HG03469 (cell line): ENCODE measurements around the gene TMEM178B.

ENCODE experiments used
- ATAC-seq: cut with Tn5 transposase; IDR thresholded peaks from one replicate; pipeline ENCODE4 v1.9.1; 2021; ENCODE audit warnings: mild to moderate bottlenecking, moderate library complexity, moderate number of reproducible peaks; ENCODE audit not compliant: unreplicated experiment

Gene TMEM178B

DNA sequence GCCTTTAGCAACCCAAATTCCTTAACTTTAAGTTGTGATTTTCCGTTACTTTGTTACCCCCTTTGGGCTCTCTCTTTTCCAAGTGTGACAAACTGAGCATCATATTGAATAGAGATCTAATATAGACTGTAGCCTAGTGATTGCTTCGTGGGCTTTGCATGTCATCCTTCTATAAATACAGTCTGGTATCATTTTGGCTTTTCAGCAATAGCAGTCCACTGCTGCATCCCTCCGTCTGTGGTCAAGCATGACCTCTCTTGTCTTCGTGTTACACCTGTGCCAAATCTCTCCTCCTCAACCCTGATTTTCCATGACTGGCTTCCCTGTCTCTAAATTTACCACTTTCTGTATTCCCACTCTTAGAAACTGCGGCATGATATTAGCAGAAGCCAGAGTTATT lies 423.5 kb downstream of the TMEM178B start:
- no peak for ATAC-seq

GRCh38 chr7:141500608-141501007 lies 426.7 kb downstream of the TMEM178B start:
- no peak for ATAC-seq

DNA sequence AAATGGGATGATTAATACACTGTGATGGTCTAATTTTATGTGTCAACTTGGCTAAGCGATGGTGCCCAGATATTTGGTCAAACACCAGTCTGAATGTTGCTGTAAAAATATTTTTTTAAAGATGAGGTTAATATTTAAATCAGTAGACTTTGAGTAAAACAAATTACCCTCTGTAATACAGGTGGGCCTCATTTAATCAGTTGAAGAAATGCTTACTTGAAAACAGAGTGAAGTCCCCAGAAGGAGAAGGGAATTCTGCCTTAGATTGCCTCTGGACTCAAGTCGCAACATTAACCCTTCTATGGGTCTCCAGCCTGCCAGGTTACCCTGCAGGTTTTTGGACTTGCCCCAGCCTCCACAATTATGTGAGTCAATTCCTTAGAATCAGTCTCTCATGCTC lies 427.6 kb downstream of the TMEM178B start:
- ATAC-seq: no peak

GRCh38 chr7:141511316-141511675 lies 437.4 kb downstream of the TMEM178B start:
- ATAC-seq: no peak

DNA sequence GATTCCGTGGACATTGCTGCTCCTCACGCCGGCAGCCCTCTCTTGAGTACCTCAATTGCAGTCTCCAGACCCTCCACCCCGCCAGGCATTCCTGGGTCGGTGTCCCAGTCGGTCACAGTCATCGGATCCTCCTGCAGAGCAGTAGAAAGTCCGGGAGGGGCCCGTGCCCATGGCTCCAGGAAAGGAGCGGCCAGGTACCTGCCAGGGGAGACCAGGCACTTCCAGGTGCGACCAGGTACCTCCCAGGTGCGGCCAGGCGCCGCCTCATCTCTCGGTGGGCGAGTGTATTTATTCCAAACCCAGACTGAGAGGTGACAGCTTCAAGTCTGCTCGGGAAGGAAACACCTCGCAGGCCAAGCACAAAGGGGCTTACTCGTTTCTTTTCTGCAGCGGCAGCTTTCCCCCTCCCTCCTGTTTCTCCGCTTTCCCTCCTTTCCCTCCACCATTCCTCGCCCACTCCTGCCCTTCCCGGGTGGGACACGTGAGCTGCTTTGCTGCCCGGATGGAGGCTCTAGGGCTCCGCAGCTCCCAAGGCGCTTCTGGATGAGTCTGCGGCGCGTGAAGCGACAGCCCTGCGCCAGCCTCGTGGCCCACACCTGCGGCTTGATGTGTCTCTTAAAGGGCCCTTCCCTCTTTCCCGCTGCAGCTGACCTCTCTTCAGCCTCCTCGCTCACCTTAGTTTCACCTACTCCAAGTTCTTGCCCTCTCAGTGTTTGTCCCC lies 438.0 kb downstream of the TMEM178B start:
- no peak for ATAC-seq

DNA sequence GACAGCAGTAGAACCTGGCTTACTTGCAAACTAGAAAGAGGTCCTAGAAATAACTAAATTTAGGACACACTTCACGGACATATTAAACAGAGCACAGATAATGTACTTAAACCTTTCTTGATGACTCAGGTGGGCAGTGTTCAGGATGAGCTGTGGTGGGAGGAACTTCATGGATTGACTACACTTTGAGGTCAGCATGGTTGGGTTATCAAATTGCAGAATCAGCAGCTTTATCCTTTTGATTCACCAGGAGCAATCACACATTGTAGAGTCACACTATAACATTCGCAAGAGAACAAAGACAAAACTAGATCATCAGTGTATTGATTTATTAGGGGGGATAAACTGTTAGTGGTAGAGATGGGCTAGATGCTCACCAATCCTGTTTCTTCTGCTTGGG lies 438.7 kb downstream of the TMEM178B start:
- no peak for ATAC-seq

- no peak for ATAC-seq
Measured at GRCh38 chr7:141513720-141514119, 439.9 kb downstream of the TMEM178B start.

DNA sequence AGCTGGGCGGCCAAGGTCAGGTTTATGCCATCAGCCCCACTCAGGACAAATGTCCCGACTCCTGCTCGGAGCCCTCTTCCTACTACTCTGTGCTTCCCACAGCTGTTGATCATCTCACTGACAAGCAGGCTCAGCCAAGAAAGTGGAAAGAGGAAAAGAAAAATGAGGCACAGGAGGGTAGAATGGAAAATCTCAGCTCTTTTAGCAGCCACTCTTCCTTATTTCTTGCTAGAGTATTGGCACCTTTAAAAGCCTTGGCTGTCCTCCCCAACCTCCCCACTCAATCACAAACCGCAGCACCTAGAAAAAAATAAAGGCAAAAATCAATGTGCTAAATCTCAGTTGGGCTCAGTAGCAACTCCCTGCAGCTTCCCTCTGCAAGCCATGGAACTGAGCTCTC lies 442.1 kb downstream of the TMEM178B start:
- ATAC-seq: no peak

DNA sequence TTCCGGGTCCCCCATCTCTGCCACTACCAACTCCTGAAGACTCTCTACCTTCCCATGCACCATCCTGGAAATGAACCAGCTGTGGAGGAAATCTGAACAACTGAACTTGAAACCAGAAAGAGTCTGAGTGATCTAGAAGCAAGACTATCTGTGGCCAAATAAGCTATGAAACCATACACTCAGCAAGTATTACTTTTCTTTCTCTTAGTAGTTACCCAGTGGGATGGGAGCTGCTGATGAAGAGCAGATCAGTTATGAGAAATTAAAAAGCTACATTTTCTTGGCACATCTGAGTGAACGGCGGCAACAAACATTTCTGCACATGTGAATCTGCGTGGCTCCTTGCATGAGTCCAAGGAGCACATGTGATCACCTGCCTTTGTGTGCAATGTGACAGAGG lies 445.8 kb downstream of the TMEM178B start:
- no peak for ATAC-seq

DNA sequence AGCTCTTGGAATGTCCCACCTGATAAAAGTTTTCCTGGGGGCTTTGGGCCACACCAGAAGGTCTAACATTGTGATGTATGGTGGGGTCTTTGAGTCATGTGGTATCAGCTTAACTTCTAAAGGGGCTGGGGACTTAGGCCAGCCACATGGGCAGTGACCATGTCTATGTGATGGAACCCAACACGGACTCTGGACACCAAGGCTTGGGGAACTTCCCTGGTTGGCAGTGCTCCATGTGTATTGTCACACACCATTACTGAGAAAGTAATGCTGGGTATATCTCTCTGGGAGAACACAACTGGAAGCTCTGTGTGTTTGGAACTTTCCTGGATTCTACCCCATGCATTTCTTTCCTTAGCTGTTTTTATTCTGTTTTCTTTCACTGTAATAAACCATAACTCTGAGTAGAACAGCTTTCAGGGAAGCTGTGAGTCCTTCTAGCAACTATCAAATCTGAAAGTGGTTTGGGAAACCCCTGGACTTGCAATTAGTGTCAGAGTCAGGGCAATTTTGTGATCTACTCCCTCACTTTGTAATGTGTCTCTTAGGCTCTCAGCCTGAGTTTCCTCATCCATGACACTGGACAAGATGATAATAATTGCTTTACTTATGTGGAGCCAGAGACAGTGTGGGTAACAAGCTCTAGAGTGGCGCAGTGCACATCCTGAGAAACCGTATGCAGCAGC lies 448.9 kb downstream of the TMEM178B start:
- no peak for ATAC-seq

GRCh38 chr7:141525973-141526514 lies 452.2 kb downstream of the TMEM178B start:
- no peak for ATAC-seq

DNA sequence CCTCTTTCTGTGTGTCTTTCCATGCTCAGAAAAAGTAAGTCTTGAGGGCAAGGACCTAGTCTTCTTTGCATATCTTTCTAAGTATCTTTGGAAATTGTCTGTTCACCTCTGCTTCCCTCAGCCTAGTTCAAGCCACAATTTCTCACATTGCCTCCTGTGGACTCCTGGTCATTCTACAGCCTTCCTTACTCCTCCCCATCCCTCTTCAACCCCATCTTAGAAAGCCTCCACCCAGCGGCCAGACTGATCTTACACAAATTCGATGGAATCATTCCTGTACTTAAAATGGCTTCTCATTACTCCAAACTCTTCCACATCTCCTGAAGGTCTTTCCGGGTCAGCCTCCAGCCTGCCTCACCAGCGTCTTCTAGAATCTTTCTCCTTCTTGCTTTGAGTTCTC lies 453.2 kb downstream of the TMEM178B start:
- ATAC-seq: no peak

- ATAC-seq: no peak
Measured at GRCh38 chr7:141528399-141528798, 454.5 kb downstream of the TMEM178B start.
